Liver (tissue), 3 donors: ENCODE measurements around the gene TMCO2.

Experiments
- ATF3 ChIP-seq: IDR thresholded peaks from 2 replicates; pipeline ENCODE4 v1.6.1; 2016; ENCODE audit warnings: antibody characterized with exemption
- CTCF ChIP-seq: fragments of 150-350 bp; IDR thresholded peaks from 2 replicates; pipeline ENCODE4 v1.5.1; 2017; ENCODE audit warnings: improper control_type of control experiment, low read depth, low read length; ENCODE audit not compliant: missing input control
- HNF4G ChIP-seq: IDR thresholded peaks from 2 replicates; pipeline ENCODE4 v1.6.1; 2016; ENCODE audit warnings: antibody characterized with exemption
- RAD21 ChIP-seq, 2 donors: IDR thresholded peaks; 2 replicates each; pipeline ENCODE4 v1.6.1; 2016; ENCODE audit warnings: antibody characterized with exemption in 2 of 2, mild to moderate bottlenecking in 2 of 2
- REST ChIP-seq: IDR thresholded peaks from 2 replicates; pipeline ENCODE4 v1.6.1; 2016; ENCODE audit warnings: antibody characterized with exemption, mild to moderate bottlenecking
- SP1 ChIP-seq: IDR thresholded peaks from 2 replicates; pipeline ENCODE4 v1.6.1; 2018; ENCODE audit warnings: antibody characterized with exemption, mild to moderate bottlenecking
- TAF1 ChIP-seq: conservative IDR thresholded peaks from 2 replicates; pipeline ENCODE4 v1.6.1; 2016; ENCODE audit warnings: antibody characterized with exemption, mild to moderate bottlenecking
- YY1 ChIP-seq: IDR thresholded peaks from 2 replicates; pipeline ENCODE4 v1.6.1; 2016; ENCODE audit warnings: antibody characterized with exemption, mild to moderate bottlenecking
- ZBTB33 ChIP-seq: IDR thresholded peaks from 2 replicates; pipeline ENCODE4 v1.6.1; 2016; ENCODE audit warnings: antibody characterized with exemption
- TF ChIP-seq, protein P1 (sequence below): IDR thresholded peaks from 2 replicates; pipeline ENCODE4 v1.6.1; 2016; ENCODE audit warnings: antibody characterized with exemption
- donor health status: healthy.
- donor health status: healthy.

DNA sequence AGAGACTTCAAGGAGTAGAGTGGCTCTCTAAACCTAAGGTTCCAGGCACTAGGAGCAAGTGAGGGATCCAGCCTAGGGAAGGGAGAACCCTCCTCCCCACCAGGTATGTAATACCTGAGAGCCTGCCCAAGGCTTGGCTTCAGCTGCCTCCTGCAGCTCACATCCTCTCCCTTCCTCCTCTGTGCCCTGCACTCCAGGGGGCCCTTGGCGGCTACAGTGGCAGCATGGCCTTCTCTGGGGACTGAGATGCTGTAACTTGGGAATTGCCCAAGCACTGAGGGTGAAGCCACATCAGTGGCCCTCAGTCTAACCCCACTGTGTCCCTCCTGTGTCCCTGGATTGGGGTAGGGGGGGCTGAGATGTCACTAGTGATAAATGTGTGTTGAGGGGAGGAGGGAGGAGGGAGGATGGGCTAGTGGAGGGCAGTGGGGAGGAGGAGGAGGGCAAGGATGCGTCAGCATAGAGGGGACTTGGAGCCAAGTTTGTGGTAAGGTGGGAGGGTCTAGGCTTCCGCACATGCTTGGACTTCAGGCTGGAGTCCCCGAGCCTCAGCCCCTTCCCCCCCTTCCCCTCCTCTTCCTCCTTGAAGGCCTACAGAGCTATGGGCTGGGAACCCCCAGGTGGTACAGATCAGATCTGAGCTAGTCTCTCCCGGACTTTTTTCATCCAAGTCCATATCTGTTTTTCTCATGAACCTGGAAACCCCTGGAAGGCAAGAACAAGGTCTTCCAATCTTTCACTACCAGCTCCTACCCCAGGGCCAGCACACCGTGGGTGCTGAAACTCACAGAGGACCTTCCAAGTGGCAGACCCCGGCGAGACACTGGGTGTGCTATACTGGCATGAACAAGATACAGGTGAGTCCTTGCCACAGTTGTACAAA, 51.9 kb downstream of the TMCO2 start:
- no peak for TF ChIP-seq CTCF
- TF ChIP-seq SP1 = no peak
- TF ChIP-seq, protein P1, sequence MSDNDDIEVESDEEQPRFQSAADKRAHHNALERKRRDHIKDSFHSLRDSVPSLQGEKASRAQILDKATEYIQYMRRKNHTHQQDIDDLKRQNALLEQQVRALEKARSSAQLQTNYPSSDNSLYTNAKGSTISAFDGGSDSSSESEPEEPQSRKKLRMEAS = no peak
- no peak for TF ChIP-seq ZBTB33
- no peak for TF ChIP-seq TAF1
- TF ChIP-seq REST = no peak
- TF ChIP-seq YY1 = no peak
- no peak for TF ChIP-seq RAD21 (IDR thresholded peaks at IDR 0.05)
- no peak for TF ChIP-seq ATF3
- TF ChIP-seq HNF4G = no peak
